Endothelial cell of umbilical vein (primary cell): ENCODE results near the gene CAPN1. TPM values are rescaled to one million over a fixed set of nuclear protein-coding genes. Genes with fewer than 3 reads are reported as not detected.

Source experiments
- BruUV-seq: library from RNA; stranded (reverse); fragments of 400-500 nt; replicated peaks from 2 replicates; lab custom pipeline; 2021; lab: Mats Ljungman, UMichigan
- CTCF ChIA-PET: fragments of 300-600, 350-600 bp; sonication (Branson Sonifier 250); formaldehyde crosslinking; loops from one replicate; lab custom pipeline; 2021; ENCODE audit warnings: antibody characterized with exemption, inconsistent platforms; lab: Charles Lee
- POLR2A ChIA-PET: fragments of 300-600, 350-600 bp; sonication (Branson Sonifier 250); formaldehyde crosslinking; loops from one replicate; lab custom pipeline; 2021; ENCODE audit warnings: antibody characterized with exemption, inconsistent platforms; lab: Charles Lee
- DNase-seq: peaks from one replicate; pipeline ENCODE4 v3.0.0-alpha.2; 2011; ENCODE audit warnings: low read depth, low spot score
- FAIRE-seq: peaks from 2 replicates; lab custom pipeline; 2011; peaks lifted over from hg19 to GRCh38; lab: Jason Lieb, UNC
- H2AFZ ChIP-seq: 2 replicates; pipeline ENCODE4 v1.6.0; 2012; ENCODE audit warnings: low read depth, low read length, control low read depth, inconsistent platforms
- H3K27ac ChIP-seq: 2 replicates; pipeline ENCODE4 v1.5.1; 2011; ENCODE audit warnings: low read depth, mild to moderate bottlenecking, control low read depth, low read length, moderate library complexity; ENCODE audit not compliant: insufficient read depth
- H3K27me3 ChIP-seq, 2 experiments: 2 replicates each; pipeline versions ENCODE4 v1.6.0 to v1.6.1; 2011; ENCODE audit warnings: low read length in 2 of 2, mixed read lengths in 1 of 2; ENCODE audit not compliant: control insufficient read depth in 2 of 2, insufficient read depth in 2 of 2
- H3K36me3 ChIP-seq, 2 experiments: 2 replicates in 1 of 2; 3 replicates in 1 of 2; pipeline ENCODE4 v1.5.1; 2011; ENCODE audit warnings: low read length in 2 of 2, mild to moderate bottlenecking in 1 of 2, moderate library complexity in 1 of 2; ENCODE audit not compliant: control insufficient read depth in 2 of 2, insufficient read depth in 2 of 2; ENCODE audit errors: extremely low read depth in 1 of 2
- H3K4me1 ChIP-seq: 3 replicates; pipeline ENCODE4 v1.5.1; 2011; ENCODE audit warnings: mild to moderate bottlenecking, low read length; ENCODE audit not compliant: control insufficient read depth, insufficient read depth; ENCODE audit errors: extremely low read depth
- H3K4me2 ChIP-seq: 2 replicates; pipeline ENCODE4 v1.6.1; 2011; ENCODE audit warnings: low read length, control low read depth, mixed read lengths; ENCODE audit not compliant: insufficient read depth
- H3K4me3 ChIP-seq, 3 experiments: fragments of 200-600 bp in 1 of 3; sonication (generic), shearing (Covaris generic) in 1 of 3; replicated peaks in 1 of 3; 2 replicates each; pipeline ENCODE4 v1.5.1; 2011 to 2016; ENCODE audit warnings: control low read depth in 3 of 3, low read length in 3 of 3, mild to moderate bottlenecking in 2 of 3, inconsistent platforms in 1 of 3, low read depth in 1 of 3, moderate library complexity in 1 of 3; ENCODE audit not compliant: insufficient read depth in 1 of 3
- H3K79me2 ChIP-seq: 2 replicates; pipeline ENCODE4 v1.6.0; 2012; ENCODE audit warnings: low read length, inconsistent platforms; ENCODE audit not compliant: control insufficient read depth, insufficient read depth
- H3K9ac ChIP-seq: replicated peaks from 2 replicates; pipeline ENCODE3; 2011; ENCODE audit warnings: low read length, control low read depth; ENCODE audit not compliant: insufficient read depth; ENCODE audit errors: extremely low read depth
- H3K9me1 ChIP-seq: replicated peaks from 3 replicates; pipeline ENCODE4 v1.6.0; 2011; ENCODE audit warnings: mild to moderate bottlenecking, low read length; ENCODE audit not compliant: control insufficient read depth, insufficient read depth; ENCODE audit errors: extremely low read depth
- H3K9me3 ChIP-seq: replicated peaks from 2 replicates; pipeline ENCODE4 v1.5.1; 2012; ENCODE audit warnings: low read length, inconsistent platforms; ENCODE audit not compliant: control insufficient read depth, insufficient read depth
- H4K20me1 ChIP-seq: replicated peaks from 2 replicates; pipeline ENCODE3; 2011; ENCODE audit warnings: mild to moderate bottlenecking, low read length; ENCODE audit not compliant: control insufficient read depth, insufficient read depth; ENCODE audit errors: extremely low read depth
- CTCF ChIP-seq, 2 donors: IDR thresholded peaks; 1 replicate in 1 of 2; 2 replicates in 1 of 2; pipeline ENCODE4 v1.5.1; 2011; ENCODE audit warnings: low read length in 2 of 2, mild to moderate bottlenecking in 2 of 2, moderate library complexity in 2 of 2, control low read depth in 1 of 2, inconsistent platforms in 1 of 2, low read depth in 1 of 2; ENCODE audit not compliant: insufficient read depth in 1 of 2; ENCODE audit errors: extremely low read depth in 1 of 2
- EZH2 ChIP-seq: IDR thresholded peaks from 2 replicates; pipeline ENCODE4 v1.6.1; 2012; ENCODE audit warnings: borderline replicate concordance, low read depth, mild to moderate bottlenecking, moderate library complexity, low read length, inconsistent platforms; ENCODE audit not compliant: severe bottlenecking
- FOS ChIP-seq: IDR thresholded peaks from 2 replicates; pipeline ENCODE4 v1.6.1; 2011; ENCODE audit warnings: mild to moderate bottlenecking, low read length, moderate library complexity, borderline replicate concordance; ENCODE audit not compliant: insufficient read depth
- GATA2 ChIP-seq: IDR thresholded peaks from 2 replicates; pipeline ENCODE4 v1.7.0; 2011; ENCODE audit warnings: low read depth, mild to moderate bottlenecking, moderate library complexity, mixed read lengths, low read length; ENCODE audit not compliant: insufficient read length, insufficient read depth
- JUN ChIP-seq: IDR thresholded peaks from 2 replicates; pipeline ENCODE4 v1.6.1; 2011; ENCODE audit warnings: borderline replicate concordance, low read depth; ENCODE audit not compliant: insufficient read length, insufficient read depth
- MAX ChIP-seq: IDR thresholded peaks from 2 replicates; pipeline ENCODE4 v1.6.1; 2011; ENCODE audit not compliant: insufficient read depth, insufficient read length
- MYC ChIP-seq: IDR thresholded peaks from one replicate; pipeline ENCODE4 v1.6.1; 2011; ENCODE audit warnings: mild to moderate bottlenecking, low read depth, low read length
- POLR2A ChIP-seq: IDR thresholded peaks from 2 replicates; pipeline ENCODE4 v1.6.1; 2012; ENCODE audit warnings: low read depth, mild to moderate bottlenecking, control low read depth, low read length
- POLR2AphosphoS5 ChIP-seq: IDR thresholded peaks from 2 replicates; pipeline ENCODE4 v1.6.1; 2012; ENCODE audit warnings: low read depth, mild to moderate bottlenecking, control low read depth, low read length, moderate library complexity; ENCODE audit not compliant: insufficient read depth
- dilution Hi-C: fragments of 300-500 bp; cut with MboI; formaldehyde crosslinking; loops from one replicate; pipeline ENCODE4 v1.15.0; 2019; ENCODE audit warnings: low sequenced_read_pairs; ENCODE audit not compliant: extremely low pct_ligation_motif_present
- intact Hi-C: fragments of 100-400 bp; cut with micrococcal nuclease; formaldehyde crosslinking; loops from one replicate; pipeline ENCODE4 v1.10.0; 2022
- polyA plus RNA-seq, 4 experiments: library from polyadenylated mRNA; depleted of rRNA in 3 of 4; stranded (reverse) in 3 of 4; unstranded in 1 of 4; fragments of >200 nt; gene quantifications; 2 replicates each; pipeline versions ENCODE4 v1.2.1 to v1.2.3, GENCODE V29; 2011 to 2012; ENCODE audit warnings: missing spikeins in 1 of 4
- total RNA-seq: library from RNA; stranded (reverse); gene quantifications from 2 replicates; pipeline ENCODE4 v1.2.3, GENCODE V29; 2021

CAPN1 gene
- total and polyA plus RNA-seq, 2 donors (not counting 3 experiments of a cell fraction or from before 2014, with no cell fraction given), result 217 to 218 TPM

- no peak overlapping the region for H2AFZ ChIP-seq
- no peaks in the 10 kb centered on the region for H3K9me1 ChIP-seq
- H3K4me3 ChIP-seq, result no peak overlapping the region
- CTCF ChIA-PET, result interaction anchor here (1.1 kb wide), 1 partner anchor 77 kb away, joined by 3 read pairs; the partner anchor contains the start of gene POLA2
- no peak for FAIRE-seq
- H3K4me2 ChIP-seq, result no peak overlapping the region
- dilution Hi-C loops, result no loop called here
- no peak overlapping the region for H3K9ac ChIP-seq
- intact Hi-C loops, result no loop called here
- H4K20me1 ChIP-seq, result no peaks in the 10 kb centered on the region
- no peak for TF ChIP-seq JUN
- no peak for TF ChIP-seq MYC
- no peak for TF ChIP-seq POLR2A
- no peak for TF ChIP-seq FOS
- no peak for TF ChIP-seq POLR2AphosphoS5
- TF ChIP-seq EZH2, result no peak
- TF ChIP-seq MAX, result no peak
- no peak for TF ChIP-seq CTCF (IDR thresholded peaks at IDR 0.05; ENCODE audit: extremely low read depth in 1 of 2, insufficient read depth in 1 of 2, low read depth in 1 of 2, low read length in 2 of 2)
- TF ChIP-seq GATA2, result no peak
- BruUV-seq, result TSS peak; percentile 2
- peaks cover 22% of the 10 kb centered on the region for H3K79me2 ChIP-seq
- no peak for DNase-seq
- H3K36me3 ChIP-seq, result peaks cover 5 to 33% of the 10 kb centered on the region in 2 experiments
- no peaks in the 10 kb centered on the region for H3K9me3 ChIP-seq
- POLR2A ChIA-PET, result no interaction called here
- H3K27me3 ChIP-seq, result no peaks in the 10 kb centered on the region
- H3K27ac ChIP-seq, result no peak overlapping the region
- peaks cover 9% of the 10 kb centered on the region for H3K4me1 ChIP-seq
These were observed 3.4 kb downstream of the CAPN1 start for GRCh38 chr11:65185171-65185570.
